ENCODE data around the gene DAP.

The DAP gene

DNA sequence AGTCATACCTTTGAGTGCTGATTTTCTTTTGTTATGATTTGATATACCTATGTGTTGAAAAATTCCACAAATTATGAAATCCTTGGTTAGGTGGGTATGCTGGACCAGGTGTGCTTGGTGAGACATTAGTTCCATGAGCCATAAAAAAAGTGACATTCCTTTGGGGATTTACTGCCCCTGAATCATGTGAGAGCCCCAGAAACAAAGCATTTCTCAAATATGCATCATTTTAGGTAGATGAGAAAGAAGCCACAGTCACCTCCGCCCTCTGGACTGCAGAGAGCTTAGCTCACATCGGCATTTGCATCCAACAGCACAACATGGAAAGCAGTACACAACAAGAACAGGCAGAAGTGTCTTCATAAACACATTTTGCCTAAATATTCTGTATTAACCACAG, 55.3 kb downstream of the DAP start:
- Histone ChIP-seq H3K36me3 (peaks cover 46% of the 10 kb centered on the region), H3K4me1 (peaks cover 41% of the 10 kb centered on the region), H4K20me1 (peaks cover 86% of the 10 kb centered on the region), H3K27ac (0 out of 2 replicates have a peak overlapping the region, but pooled peaks have one; percentile 19), H3K9me3 (no peaks in the 10 kb centered on the region), H3K4me3 (no peak overlapping the region), H3K4me2 (peak overlapping the region; percentile 74), H3K9ac (no peak overlapping the region), H3K27me3 (no peaks in the 10 kb centered on the region)
- TF ChIP-seq Cebpa-rat (IDR thresholded peaks at IDR 0.05), result no peak

DNA sequence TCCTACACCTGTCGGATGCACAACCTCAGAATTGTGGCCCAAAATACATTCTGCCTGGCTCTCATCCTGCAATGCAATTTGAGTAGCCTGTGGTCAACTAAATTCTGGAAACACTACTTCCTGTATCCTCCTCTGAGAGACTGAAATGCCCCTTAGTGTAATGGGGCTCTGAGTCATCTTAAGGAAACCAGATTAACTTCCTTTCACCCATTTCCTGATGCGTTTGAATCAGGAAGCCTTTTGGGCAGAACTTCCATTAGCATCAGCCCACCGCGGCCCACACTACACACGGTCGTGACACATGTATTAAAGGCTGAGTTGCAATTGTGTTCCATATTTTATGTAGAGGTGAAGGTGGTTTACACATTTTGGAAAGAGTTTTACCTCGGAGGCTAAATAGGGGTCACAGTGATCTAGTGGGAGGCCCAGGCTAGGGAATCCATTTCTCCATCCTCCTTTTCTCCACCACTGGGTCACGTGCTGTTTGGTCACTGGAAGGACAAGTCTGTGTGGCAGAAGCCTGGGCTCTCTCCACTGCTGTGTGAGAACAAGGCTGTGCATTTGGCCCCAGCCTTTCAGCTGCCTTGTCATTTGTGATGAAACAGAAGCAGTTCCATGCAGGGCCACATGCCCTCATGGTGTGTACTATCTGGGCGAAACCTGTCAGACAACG, 55.9 kb downstream of the DAP start:
- H3K4me1 ChIP-seq, result peaks cover 48% of the 10 kb centered on the region
- peaks cover 39% of the 10 kb centered on the region for H3K36me3 ChIP-seq
- no peaks in the 10 kb centered on the region for H3K9me3 ChIP-seq
- H3K9ac ChIP-seq, result no peak overlapping the region; the same call in 1 of the 2 replicates
- H3K4me3 ChIP-seq, result no peak overlapping the region
- H4K20me1 ChIP-seq, result peaks cover 86% of the 10 kb centered on the region
- H3K4me2 ChIP-seq, result peak overlapping the region; percentile 74
- no peak for TF ChIP-seq Cebpa-rat (IDR thresholded peaks at IDR 0.05)
- no peaks in the 10 kb centered on the region for H3K27me3 ChIP-seq
- H3K27ac ChIP-seq, result peak overlapping the region; percentile 33; the same call in 1 of the 2 replicates

DNA sequence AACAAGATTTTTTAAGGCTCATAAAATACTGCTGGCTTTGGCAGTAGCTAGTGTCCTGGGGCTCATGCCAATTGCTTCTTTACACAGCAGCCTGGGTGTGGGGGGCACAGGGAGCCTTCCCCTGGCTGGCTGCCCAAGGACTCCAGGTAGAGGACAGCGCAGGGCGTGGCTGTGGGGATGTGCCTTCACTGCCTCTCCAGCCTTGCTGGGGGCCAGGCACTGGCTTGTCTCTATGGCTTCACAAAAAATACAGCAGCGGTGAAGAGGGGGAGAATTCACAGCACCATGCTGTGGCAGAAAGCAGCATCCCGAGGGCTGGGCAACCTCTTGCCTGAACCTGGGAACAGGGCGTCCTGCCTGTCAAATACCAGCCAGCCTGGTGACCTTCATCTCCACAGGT, 57.4 kb downstream of the DAP start:
- TF ChIP-seq Cebpa-rat (IDR thresholded peaks at IDR 0.05), result no peak
- Histone ChIP-seq H3K4me2 (peak overlapping the region; percentile 32), H3K4me1 (peaks cover 62% of the 10 kb centered on the region), H3K4me3 (no peak overlapping the region), H3K27ac (peak overlapping the region; percentile 44; the same call in 1 of the 2 replicates), H3K9ac (no peak overlapping the region; the same call in 1 of the 2 replicates), H3K9me3 (no peaks in the 10 kb centered on the region), H3K36me3 (peaks cover 26% of the 10 kb centered on the region; the same call in 1 of the 2 replicates), H4K20me1 (peaks cover 86% of the 10 kb centered on the region), H3K27me3 (no peaks in the 10 kb centered on the region)

DNA sequence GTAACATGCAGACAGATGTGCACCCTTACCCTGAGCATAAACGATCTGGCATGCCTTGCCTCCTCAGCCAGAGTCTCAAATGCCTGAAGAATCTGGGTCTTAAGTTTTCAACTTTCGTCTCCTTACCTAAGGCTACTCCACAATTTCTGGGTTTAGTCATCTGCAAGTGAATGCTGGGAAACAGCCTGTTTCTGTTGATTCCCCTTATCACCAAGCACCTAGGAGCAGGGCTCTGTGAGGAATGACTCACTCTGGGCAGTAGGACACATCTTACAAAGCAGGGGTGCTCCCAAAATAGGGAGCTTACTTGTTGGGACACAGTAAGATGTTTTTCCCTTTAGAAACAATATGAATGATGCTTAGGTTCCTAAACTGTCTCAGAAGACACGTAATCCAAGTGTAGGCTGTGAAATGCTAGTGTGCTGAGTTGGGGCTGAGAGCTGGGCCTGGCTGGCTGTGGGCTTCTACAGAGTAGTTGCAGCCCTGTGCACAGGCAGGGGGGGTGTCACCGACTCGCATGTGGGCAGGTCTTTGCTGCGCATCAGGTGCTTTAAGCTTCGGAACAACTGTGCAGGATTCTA, 58.0 kb downstream of the DAP start:
- Histone ChIP-seq H3K4me2 (peak overlapping the region; percentile 32; the same call in 1 of the 2 replicates), H3K4me1 (peaks cover 62% of the 10 kb centered on the region), H3K27me3 (no peaks in the 10 kb centered on the region), H3K36me3 (peaks cover 26% of the 10 kb centered on the region; the same call in 1 of the 2 replicates), H4K20me1 (peaks cover 87% of the 10 kb centered on the region), H3K9me3 (no peaks in the 10 kb centered on the region), H3K27ac (no peak overlapping the region; the same call in 1 of the 2 replicates), H3K4me3 (no peak overlapping the region), H3K9ac (no peak overlapping the region; the same call in 1 of the 2 replicates)
- TF ChIP-seq Cebpa-rat (IDR thresholded peaks at IDR 0.05), result no peak

DNA sequence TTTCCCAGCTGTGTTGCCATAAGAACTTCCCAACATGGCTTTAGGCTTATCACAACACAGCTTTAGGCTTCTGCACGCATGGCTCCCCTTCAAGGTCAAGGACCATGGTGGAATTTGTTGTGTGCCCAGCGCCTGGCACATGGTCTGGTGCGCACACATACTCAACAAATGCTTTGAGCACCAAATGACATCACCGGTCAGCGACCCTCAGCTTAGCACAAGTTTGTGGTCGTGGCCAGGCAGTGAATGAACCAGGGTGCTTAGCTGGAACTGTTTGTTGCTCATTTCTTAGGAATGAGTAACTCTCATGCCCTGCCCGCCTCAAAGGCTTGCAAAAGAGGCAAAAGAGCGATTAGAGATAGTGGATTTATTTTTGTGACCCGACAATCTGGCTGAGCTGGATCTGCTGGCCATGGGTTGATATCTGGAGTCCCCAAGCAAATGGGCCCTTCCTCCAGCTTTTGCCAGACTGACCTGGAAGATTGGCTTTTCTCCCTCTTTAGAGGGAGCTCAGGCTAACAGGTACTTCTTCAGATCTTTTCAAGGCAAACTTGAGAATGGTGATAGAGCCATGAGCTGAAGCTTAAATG, 58.9 kb downstream of the DAP start:
- no peak overlapping the region for H3K9ac ChIP-seq
- H3K4me1 ChIP-seq, result peaks cover 62% of the 10 kb centered on the region
- no peak overlapping the region for H3K27ac ChIP-seq
- H3K9me3 ChIP-seq, result no peaks in the 10 kb centered on the region
- no peak overlapping the region for H3K4me3 ChIP-seq
- no peaks in the 10 kb centered on the region for H3K27me3 ChIP-seq
- peaks cover 26% of the 10 kb centered on the region; the same call in 1 of the 2 replicates for H3K36me3 ChIP-seq
- no peak for TF ChIP-seq Cebpa-rat (IDR thresholded peaks at IDR 0.05)
- peaks cover 87% of the 10 kb centered on the region for H4K20me1 ChIP-seq
- no peak overlapping the region for H3K4me2 ChIP-seq

DNA sequence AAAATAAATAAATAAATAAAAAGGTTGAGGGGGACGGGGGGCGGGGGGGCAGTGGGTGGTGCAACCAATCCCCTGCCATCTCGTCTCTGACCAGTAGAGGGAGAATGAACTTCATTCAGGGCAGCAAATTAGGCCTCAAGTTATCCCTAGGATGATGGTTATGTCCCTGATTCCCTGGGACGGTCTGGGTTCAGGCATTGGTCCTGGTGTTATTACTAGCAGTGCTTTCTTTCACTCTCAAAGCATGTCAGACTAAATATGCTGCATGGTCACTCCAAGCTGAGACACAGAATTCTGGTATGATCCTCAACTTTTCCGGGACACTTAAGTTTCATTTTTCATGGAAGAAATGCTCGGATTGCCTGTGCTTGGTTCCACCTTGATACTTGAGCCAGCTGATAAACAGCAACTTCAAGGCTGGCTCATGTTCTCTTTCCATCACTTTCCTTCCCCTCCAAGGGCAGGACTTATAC, 59.4 kb downstream of the DAP start:
- no peak overlapping the region for H3K9ac ChIP-seq
- no peak overlapping the region for H3K27ac ChIP-seq
- H3K9me3 ChIP-seq, result no peaks in the 10 kb centered on the region
- no peak overlapping the region for H3K4me3 ChIP-seq
- H3K27me3 ChIP-seq, result no peaks in the 10 kb centered on the region
- peaks cover 23% of the 10 kb centered on the region; the same call in 1 of the 2 replicates for H3K36me3 ChIP-seq
- H3K4me2 ChIP-seq, result no peak overlapping the region
- peaks cover 87% of the 10 kb centered on the region for H4K20me1 ChIP-seq
- H3K4me1 ChIP-seq, result peaks cover 66% of the 10 kb centered on the region
- TF ChIP-seq Cebpa-rat (IDR thresholded peaks at IDR 0.05), result no peak

DNA sequence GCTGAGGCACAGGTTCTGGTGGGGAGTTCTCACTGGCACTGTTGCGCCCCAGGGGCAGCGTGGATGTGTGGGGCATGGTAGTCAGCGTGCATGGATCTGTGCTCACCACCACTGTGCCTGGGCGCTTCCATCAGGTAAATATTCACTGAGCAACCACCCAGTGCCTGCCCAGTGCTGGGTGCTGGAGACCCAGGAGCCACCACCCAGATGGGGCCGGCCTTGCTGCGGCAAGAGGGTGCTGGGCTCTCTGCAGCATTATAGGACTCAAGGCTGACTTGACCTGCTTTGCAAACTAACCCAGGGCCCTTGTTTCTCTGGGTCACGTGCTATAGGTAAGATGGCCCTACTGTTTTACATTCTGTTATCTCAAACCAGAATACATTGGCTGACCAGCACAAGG, 60.5 kb downstream of the DAP start:
- H3K27me3 ChIP-seq, result no peaks in the 10 kb centered on the region
- H3K9ac ChIP-seq, result no peak overlapping the region
- peak overlapping the region; percentile 31 for H3K4me2 ChIP-seq
- no peak overlapping the region for H3K27ac ChIP-seq
- peaks cover 67% of the 10 kb centered on the region for H3K4me1 ChIP-seq
- H3K9me3 ChIP-seq, result no peaks in the 10 kb centered on the region
- no peak for TF ChIP-seq Cebpa-rat (IDR thresholded peaks at IDR 0.05)
- H3K4me3 ChIP-seq, result no peak overlapping the region
- peaks cover 23% of the 10 kb centered on the region; the same call in 1 of the 2 replicates for H3K36me3 ChIP-seq
- peaks cover 89% of the 10 kb centered on the region for H4K20me1 ChIP-seq

DNA sequence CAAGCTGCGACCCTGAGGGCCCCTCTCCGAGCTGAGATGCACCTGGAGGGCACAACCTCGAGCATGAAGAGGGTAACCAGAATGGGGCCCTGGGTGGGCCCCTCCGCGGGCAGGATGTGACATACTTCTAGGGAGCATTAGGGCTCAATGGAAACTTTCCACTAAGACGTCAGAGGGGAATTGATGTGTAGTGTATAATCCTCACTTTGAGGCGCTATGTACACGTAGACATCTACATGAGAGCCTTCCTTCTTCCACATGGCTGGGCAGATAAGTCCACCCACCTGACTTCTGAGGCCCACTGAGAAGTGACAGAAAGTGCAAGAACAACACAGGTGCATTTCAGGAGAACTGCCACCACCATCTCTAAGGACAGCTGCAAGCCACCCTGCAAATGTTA, 61.0 kb downstream of the DAP start:
- Histone ChIP-seq H3K36me3 (peaks cover 23% of the 10 kb centered on the region; the same call in 1 of the 2 replicates), H3K27ac (no peak overlapping the region), H3K4me2 (peak overlapping the region; percentile 31), H3K4me1 (peaks cover 67% of the 10 kb centered on the region), H4K20me1 (peaks cover 93% of the 10 kb centered on the region), H3K27me3 (no peaks in the 10 kb centered on the region), H3K4me3 (no peak overlapping the region), H3K9ac (no peak overlapping the region), H3K9me3 (no peaks in the 10 kb centered on the region)
- TF ChIP-seq Cebpa-rat (IDR thresholded peaks at IDR 0.05), result no peak

DNA sequence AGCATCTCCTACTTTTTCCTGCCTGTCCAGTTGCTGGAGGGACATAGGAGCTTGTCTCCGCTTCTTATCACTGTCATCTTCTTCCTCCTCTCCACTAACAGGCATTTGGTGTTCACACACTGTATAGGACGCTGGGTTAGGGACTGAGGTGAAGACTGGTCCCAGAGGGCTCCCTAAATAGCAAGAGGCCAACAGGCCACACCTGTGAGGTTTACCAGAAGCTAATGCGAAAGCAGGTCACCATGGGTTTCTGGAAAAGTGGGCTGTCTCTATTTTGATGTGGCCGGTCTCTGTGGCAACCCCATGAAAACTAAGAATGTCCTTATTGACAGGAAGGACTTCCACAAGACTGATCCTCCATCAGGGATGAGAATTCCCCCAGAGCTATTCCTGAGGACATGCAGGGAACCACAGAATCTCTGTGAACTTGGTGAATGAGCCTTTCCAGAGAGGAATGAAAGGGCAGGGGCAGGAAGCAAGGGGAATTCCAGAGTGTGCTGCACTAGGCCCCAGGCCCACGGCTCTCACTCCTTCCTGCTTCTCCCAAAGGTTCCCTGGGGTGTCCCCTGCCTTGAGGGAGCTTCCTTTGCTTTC, 61.7 kb downstream of the DAP start:
- Histone ChIP-seq H3K27ac (no peak overlapping the region), H3K27me3 (no peaks in the 10 kb centered on the region), H4K20me1 (peaks cover 94% of the 10 kb centered on the region), H3K4me3 (no peak overlapping the region), H3K4me2 (peak overlapping the region; percentile 31), H3K9me3 (no peaks in the 10 kb centered on the region), H3K36me3 (peaks cover 26% of the 10 kb centered on the region; the same call in 1 of the 2 replicates), H3K4me1 (peaks cover 63% of the 10 kb centered on the region), H3K9ac (no peak overlapping the region)
- no peak for TF ChIP-seq Cebpa-rat (IDR thresholded peaks at IDR 0.05)
